Limb (tissue), 2 donors: ENCODE data around the gene METTL24.
"Not testable (repeated sequence)": the region's sequence is repeated elsewhere in the genome, so short reads cannot be mapped to it uniquely, and the experiment has no call there.

Source experiments
- DNase-seq, 2 donors: peaks; one replicate each; pipeline ENCODE4 v3.0.0-alpha.2; 2016; ENCODE audit errors: extremely low spot score in 2 of 2

Gene METTL24

DNA sequence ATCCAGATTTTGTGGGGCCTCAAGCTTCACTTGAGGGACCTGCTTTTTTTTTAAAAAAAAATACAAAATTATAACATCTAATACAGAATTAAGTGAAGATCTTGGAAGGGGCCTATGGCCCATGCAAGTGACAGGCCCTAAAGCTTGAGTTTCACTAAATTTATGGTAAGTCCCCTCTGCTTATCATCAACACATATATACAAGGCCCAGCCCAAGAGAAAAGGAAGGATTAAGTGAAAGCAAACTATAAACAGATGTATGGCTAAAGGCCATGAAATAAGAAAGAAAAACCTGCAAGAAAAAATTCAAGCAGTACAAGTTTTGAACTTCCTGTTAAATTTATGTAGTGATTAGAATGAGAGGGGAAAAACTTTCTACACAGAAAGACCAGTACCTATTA is 91.2 kb downstream of the METTL24 start:
- DNase-seq: peak in 1 of 2 donors; percentile 12

DNA sequence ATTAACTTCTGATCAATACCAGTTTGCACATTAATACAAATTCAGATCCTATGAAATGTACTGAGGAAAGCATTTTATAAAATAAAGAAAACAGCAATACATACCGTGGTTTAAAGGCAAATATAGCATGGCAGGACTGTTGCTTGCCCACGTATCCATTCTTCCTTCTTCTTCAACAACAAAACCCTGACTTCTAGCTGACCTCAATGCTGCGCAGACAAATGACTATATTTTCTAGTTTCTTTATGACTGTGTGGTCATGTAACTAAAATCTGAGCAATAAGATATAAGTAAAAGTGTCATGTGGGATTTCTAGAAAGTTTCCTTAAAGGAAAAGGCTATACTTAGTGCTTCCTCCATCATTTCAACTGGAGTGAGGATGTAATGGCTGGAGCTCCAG is 92.9 kb downstream of the METTL24 start:
- no peak for DNase-seq

DNA sequence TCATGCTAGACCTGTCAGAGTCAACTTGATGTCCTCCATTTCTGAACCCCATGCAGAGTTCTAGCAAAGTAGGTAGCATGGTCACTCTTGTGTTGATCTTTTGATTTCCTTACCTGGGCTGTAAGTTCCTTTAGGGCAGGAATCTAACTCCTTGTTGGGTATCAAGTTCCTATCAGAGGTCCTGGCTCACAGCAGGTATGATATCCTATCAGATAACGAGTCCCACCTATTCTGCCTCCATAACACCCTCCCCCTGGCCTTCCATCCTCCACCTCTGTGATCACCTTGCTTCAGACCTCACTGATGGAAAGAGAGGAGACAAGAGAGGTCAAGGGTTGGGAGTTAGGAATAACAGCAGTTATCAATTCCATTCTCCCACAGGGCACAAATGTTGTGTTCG is 101.8 kb downstream of the METTL24 start:
- DNase-seq: no peak

DNA sequence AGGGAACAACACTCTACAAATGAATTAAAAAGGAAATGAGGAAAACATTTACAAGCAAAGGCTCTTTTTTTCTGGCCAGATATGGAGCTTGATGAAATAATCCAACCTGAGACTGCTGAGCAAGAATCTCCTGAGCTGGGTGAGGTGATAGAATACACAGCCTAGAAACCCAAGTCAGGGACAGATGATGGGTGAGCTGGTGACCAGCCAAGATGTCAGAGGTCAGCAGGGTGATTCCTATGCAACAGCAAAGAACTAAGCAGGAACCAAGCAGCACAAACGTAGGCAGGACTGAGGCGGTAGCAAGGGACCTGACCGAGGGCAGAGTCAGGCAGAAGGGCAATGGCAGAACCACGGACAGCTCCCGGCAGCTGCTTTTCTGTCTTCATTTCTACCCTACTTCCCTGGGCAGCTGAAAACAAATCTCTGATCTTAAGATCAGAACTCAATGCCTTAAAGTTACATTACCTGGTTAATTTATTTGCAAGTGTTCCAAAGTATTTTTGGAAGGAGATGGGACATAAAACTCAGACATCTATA is 102.9 kb downstream of the METTL24 start:
- DNase-seq: peak; percentile 32 to 57

DNA sequence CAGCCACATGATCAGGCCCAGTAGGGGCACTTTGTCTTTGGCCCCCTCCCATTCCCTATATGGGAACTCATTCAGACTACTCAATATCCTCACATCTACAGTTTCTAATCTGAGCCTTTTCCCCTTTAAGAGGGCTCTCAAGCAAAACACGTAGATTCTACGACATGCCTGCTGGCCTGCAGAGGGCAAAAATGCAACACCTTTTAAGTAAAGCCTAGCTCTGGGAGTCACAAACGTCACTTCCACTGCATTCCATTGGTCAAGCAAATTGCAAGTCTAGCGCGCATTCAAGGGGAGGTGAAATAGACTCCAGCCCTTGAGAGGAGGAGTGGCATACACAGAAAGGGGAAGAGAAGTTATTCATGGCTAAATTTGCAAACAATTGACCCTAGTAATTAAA is 107.3 kb downstream of the METTL24 start:
- no peak for DNase-seq

- no peak for DNase-seq
These were observed 108.1 kb downstream of the METTL24 start for GRCh38 chr6:110250058-110250457.

- no peak for DNase-seq
These were observed 111.1 kb downstream of the METTL24 start for GRCh38 chr6:110246900-110247546.

DNA sequence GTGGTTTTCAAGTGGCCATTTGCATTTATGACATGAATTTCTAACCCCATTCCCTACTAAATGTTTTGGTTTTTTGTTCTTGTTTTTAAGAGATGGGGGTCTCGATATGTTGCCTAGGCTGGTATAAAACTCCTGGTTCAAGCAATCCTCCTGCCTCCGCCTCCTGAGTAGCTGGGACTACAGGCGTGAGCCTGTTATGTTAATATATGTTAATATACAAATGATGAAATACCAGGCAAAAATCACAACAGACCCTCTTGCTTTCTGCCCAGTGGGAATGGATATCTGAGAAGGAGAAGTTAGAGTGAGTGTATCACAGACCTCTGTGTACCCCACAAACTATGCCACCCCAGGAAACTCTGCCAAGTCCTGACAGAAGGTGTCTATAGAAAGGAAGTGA is 111.8 kb downstream of the METTL24 start:
- DNase-seq: no peak

- not testable (repeated sequence) for DNase-seq
These were observed 113.5 kb downstream of the METTL24 start for GRCh38 chr6:110244621-110245020.

- DNase-seq: no peak
These were observed 118.4 kb downstream of the METTL24 start for GRCh38 chr6:110239526-110240274.

- DNase-seq: not testable (repeated sequence)
These were observed 122.1 kb downstream of the METTL24 start for GRCh38 chr6:110236007-110236406.

DNA sequence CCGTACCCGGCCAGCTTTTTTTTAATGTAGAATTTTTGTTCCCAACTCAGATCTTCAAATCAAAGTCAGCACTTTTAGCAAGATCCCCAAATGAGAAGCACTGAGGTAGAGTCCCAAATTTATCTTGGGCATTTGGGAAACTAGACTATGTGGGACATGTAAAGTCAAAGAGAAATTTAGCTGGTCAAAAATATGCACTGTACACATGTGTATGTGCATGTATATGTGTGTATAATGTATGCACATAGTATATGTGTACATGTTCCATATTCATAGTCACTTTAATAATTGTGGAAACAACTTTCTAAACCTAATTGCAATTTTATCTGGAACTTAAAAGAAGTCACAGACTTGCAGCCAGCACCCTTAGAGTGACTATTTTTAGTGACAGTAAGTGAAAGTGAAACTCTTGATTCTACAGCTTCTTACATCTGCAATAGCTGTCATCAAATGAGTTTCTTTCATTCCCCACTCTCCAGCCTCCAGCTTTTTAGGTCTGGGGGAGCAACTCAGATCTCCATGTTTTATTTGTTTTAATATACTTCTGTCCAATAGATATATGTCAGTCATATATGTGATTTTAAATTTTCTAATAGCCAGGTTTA is 124.3 kb downstream of the METTL24 start:
- no peak for DNase-seq

DNA sequence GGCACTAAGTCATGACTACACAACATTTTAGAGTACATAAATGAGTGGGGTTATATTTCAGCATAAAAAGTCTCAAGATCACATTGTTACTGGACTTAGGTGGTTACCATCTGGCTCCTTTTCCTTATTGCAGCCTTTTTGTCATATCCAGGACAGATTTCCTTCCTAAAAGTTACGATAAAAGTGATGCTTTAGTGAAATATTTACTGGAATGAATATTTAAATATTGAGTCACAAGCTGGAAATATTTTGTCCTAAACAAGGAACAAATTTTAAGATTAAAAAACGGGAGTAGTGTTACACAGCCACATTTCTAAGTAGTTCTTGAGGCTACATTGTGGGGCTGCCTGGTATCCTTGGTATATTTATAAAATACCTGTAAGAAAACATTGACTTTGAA is 125.7 kb downstream of the METTL24 start:
- DNase-seq: no peak

DNA sequence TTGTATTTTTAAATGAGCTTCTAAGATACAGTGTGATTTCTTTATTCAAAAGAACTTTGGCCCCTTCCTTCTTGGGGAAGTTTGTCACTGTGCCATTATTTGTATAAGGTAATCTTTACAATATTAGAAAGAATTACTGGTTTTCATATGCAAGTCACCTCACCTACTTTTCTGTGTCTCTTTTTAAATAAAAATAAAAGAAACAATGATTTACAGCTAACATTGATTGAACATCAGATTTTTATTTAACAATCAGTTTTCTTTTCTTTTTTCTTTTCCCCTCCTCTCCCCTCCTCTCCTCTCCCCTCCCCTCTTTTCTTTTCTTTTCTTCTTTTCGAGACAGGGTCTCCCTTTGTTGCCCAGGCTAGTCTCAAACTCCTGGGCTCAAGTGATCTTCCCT is 131.9 kb downstream of the METTL24 start:
- DNase-seq: no peak

DNA sequence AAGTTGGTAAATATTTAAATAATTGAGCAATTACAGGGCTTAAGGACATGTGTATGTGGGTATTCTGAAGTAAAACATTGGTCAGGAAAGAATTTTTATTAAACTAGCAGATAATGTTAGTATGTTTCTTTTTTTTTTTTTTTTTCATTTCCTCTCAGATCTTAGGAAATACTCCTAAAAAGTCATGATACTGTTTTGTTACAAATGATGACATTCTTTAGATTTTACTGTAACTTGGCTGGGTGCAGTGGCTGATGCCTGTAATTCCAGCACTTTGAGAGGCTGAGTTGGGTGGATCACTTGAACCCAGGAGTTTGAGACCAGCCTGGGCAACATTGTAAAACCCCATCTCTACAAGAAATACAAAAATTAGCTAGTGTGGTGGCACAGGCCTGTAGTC is 136.4 kb downstream of the METTL24 start:
- DNase-seq: no peak

DNA sequence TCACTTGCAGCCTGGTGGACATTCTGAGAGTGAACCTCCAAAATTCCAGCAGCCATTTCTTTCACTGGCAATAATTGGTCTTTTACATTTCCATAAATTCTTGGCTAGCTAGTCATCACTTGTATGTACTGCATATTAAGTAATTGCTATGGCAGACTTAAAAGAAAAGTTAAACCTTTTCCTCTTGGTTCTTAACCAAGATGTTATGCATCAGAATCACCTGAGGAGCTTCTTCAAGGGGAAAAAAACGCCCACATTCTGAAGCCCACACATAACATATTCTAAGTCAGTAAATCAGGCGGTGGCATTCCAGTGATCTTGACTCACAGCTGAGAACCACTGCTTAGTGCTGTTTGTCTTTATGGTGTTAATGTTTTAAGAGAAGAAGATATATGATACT is 140.9 kb downstream of the METTL24 start:
- DNase-seq: no peak

DNA sequence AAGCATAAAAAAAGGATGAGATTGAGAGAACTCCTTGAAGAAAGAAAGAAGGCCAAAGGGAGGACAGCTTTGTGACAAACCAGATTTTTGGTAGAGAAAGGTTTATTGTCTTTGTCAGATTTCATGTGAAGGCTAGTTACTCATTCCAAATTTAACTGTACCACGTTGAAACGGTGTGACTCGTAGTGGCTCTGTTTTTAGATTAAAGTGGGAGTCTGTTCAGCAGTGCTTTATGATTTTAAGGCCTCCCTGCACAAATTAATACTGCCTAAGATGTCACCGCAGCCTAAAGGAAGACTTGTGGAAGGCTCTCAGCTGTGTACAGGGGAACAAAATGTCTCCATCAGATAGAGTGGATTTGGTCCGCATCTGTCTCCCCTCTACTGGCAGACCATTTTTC is 142.0 kb downstream of the METTL24 start:
- DNase-seq: no peak

DNA sequence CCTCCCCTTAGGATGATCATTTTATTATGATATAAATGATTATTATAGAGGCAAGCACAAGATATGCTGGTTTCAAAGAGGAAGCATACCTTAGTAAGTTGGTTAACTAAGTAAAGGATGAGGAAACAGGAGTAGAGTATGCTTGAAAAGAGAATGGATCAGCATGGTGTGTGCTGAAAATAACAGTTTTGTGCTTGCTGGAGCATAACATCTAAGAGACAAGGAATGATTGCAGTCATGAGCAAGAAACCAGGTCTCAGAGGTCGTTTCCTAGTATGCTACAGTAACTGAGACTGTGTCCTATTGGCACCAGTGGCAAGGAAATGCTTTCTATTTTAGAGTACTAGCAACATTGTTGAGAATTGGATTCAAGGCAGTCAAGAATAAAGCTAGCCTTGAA is 143.8 kb downstream of the METTL24 start:
- DNase-seq: no peak

GRCh38 chr6:110211753-110212152 is 146.4 kb downstream of the METTL24 start:
- DNase-seq: no peak

DNA sequence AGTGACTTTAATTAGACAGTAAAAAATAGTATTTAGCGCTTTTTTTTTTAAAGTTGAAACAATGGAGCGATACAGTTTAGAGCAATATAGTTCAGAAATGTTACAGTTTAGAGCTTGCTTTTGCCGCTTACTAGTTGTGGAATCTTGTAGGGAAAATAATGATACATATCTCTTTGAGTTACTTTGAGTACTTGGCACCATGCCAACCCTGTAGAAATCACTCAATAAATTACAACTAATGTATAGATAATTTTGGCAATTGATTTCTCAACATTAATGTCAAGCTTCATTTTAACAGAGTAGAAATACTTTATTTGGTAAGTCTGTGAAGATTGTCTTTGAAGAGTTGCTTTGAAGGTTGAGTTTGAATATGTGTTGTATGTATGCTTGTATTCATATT is 150.5 kb downstream of the METTL24 start:
- no peak for DNase-seq

DNA sequence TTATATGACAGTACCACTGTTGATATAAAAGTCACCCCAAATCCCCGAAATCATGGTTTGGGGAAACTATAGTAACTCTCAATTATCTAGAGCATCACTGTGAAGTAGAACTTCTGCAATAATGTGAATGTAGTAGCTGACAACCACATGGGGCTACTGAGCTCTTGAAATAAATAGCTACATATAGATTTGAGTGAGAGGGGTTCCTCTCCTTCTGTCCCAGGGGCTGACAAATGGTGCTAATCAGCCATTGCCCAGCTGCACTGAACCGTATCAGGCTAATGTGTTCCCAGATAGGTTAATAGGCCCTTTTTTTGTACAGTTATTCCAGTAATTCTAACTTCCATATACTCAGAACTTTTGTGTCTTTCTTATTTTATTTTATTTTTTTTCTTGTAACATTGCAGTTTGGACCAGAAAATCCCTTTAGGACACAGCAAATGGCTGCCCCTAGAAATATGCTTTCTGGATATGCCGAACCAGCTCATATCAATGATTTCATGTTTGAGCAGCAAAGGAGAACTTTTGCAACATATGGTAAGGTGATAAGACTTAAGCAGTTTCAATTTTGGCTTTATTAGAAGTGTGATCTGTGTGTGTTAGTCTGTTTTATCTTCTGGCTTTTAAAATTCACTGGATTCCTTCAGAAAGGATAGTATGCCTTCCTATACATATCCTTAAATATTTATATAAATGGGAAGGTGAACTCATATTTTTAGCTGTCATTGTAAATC is 156.8 kb downstream of the METTL24 start:
- DNase-seq: no peak

- no peak for DNase-seq
These were observed 159.6 kb downstream of the METTL24 start for GRCh38 chr6:110198561-110198960.
